Iris pigment epithelial cell (primary cell): ENCODE results near the gene COPE.

Source experiments
- DNase-seq: peaks from one replicate; pipeline ENCODE4 v3.0.0-alpha.2; 2011; ENCODE audit warnings: low read depth

Gene COPE

DNA sequence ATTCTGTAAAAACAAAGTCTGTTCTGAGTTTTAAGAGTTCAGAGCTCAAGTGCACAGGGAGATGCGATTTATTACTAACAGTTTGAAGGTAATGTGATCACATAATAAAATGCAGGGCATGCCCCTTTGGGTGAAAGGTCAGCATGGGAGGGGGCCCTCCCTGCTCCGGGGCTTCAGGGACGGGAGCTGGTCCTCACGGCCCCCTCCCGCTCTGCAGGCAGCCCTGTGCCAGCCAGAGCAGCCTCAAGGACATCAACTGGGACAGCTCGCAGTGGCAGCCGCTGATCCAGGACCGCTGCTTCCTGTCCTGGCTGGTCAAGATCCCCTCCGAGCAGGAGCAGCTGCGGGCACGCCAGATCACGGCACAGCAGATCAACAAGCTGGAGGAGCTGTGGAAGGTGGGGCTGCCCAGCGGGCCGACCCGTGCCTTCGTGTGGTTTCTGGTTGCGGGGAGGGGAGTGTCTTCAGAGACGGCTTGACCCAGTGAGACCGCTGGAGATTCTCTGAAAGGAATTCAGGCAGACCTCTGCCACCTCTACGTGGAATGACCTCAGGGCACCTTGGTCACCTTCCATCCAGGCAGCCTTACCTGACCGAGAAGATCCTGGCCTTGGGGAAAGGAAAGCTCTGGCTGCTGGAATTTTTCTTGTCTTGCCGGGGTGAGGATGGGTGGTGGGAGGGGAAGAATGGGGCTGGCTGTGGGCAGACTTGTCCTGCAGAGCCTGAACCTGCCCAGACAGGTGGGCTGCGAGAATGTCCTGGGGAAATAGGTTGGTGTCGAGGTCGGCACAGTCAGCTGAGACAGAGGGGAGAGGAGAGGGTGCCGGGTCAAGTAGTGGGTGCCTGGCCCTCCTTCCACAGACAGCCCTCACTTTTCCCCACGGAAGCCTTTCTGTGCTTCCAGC is 68.5 kb downstream of the COPE start:
- DNase-seq = no peak

DNA sequence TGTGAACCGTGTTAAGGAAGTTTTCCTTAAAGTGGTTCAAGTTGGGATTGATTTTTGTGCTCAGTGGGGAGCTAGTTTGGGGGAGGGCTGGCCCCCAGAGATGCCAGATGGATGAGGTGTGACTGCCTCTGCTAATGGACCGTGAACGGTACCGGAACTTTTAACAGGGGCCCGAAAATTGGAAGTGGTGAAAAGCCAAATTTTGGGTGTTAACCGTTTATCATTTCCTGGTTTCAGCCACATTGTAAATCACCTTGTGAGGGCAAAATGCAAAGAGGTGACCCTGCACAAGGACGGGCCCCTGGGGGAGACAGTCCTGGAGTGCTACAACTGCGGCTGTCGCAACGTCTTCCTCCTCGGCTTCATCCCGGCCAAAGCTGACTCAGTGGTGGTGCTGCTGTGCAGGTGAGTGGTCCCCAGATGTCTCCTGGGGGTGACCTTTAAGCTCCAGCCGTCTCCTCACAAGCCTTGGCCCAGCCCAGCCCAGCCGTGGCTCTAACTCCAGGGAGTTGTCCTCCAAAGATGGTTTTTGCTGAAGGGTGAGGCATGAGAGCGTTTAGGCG is 69.3 kb downstream of the COPE start:
- no peak for DNase-seq
